Measurements from ENCODE around the gene AJM1. TPM values are rescaled to one million over a fixed set of nuclear protein-coding genes. Genes with fewer than 3 reads are reported as not detected.

The AJM1 gene
- total RNA-seq, 1 experiment from 2014 or later, result 1.9 TPM

GRCh38 chr9:136820971-136821825 is 21.1 kb upstream of the AJM1 start:
- Histone ChIP-seq H3K27me3 (ENCODE audit: low read length) (no peaks in the 10 kb centered on the region), H3K79me2 (ENCODE audit: low read length) (peaks cover 28% of the 10 kb centered on the region), H3K4me1 (ENCODE audit: low read length) (no peaks in the 10 kb centered on the region), H3K9me3 (ENCODE audit: low read length) (no peaks in the 10 kb centered on the region), H3K9ac (ENCODE audit: low read length) (no peak overlapping the region), H3K36me3 (ENCODE audit: insufficient read depth, low read length) (no peaks in the 10 kb centered on the region), H3K27ac (ENCODE audit: low read length) (no peak overlapping the region), H3K9me2 (replicated peaks; ENCODE audit: insufficient read depth, low read length) (no peaks in the 10 kb centered on the region), H3K4me3 (ENCODE audit: low read length) (no peak overlapping the region), H4K20me1 (ENCODE audit: insufficient read depth, low read depth, low read length) (peaks cover 10% of the 10 kb centered on the region; the same call in 1 of the 2 replicates), H2AFZ (ENCODE audit: low read length) (no peak overlapping the region), H3K4me2 (ENCODE audit: low read depth, low read length, poor library complexity, severe bottlenecking) (no peak overlapping the region)
- DNase-seq, result no peak

GRCh38 chr9:136821826-136822544 is 20.3 kb upstream of the AJM1 start:
- H3K9ac ChIP-seq (ENCODE audit: low read length), result no peak overlapping the region
- peaks cover 10% of the 10 kb centered on the region; the same call in 1 of the 2 replicates for H4K20me1 ChIP-seq (ENCODE audit: insufficient read depth, low read depth, low read length)
- no peaks in the 10 kb centered on the region for H3K9me2 ChIP-seq (replicated peaks; ENCODE audit: insufficient read depth, low read length)

GRCh38 chr9:136823136-136824046 is 18.9 kb upstream of the AJM1 start:
- H3K27me3 ChIP-seq (ENCODE audit: low read length), result no peaks in the 10 kb centered on the region
- peaks cover 10% of the 10 kb centered on the region; the same call in 1 of the 2 replicates for H4K20me1 ChIP-seq (ENCODE audit: insufficient read depth, low read depth, low read length)
- no peaks in the 10 kb centered on the region for H3K9me2 ChIP-seq (replicated peaks; ENCODE audit: insufficient read depth, low read length)
- no peak overlapping the region for H3K4me2 ChIP-seq (ENCODE audit: low read depth, low read length, poor library complexity, severe bottlenecking)
- no peaks in the 10 kb centered on the region for H3K4me1 ChIP-seq (ENCODE audit: low read length)
- H3K79me2 ChIP-seq (ENCODE audit: low read length), result peaks cover 16% of the 10 kb centered on the region
- DNase-seq, result no peak
- no peak overlapping the region for H3K9ac ChIP-seq (ENCODE audit: low read length)
- H3K36me3 ChIP-seq (ENCODE audit: insufficient read depth, low read length), result no peaks in the 10 kb centered on the region
- no peak overlapping the region for H3K4me3 ChIP-seq (ENCODE audit: low read length)
- no peak overlapping the region for H2AFZ ChIP-seq (ENCODE audit: low read length)
- H3K9me3 ChIP-seq (ENCODE audit: low read length), result no peaks in the 10 kb centered on the region
- H3K27ac ChIP-seq (ENCODE audit: low read length), result no peak overlapping the region

More at GRCh38 chr9:136821826-136822544, 20.3 kb upstream of the AJM1 start:
- peaks cover 22% of the 10 kb centered on the region for H3K79me2 ChIP-seq (ENCODE audit: low read length)
- no peaks in the 10 kb centered on the region for H3K36me3 ChIP-seq (ENCODE audit: insufficient read depth, low read length)
- no peak overlapping the region for H3K4me2 ChIP-seq (ENCODE audit: low read depth, low read length, poor library complexity, severe bottlenecking)
- no peak overlapping the region for H2AFZ ChIP-seq (ENCODE audit: low read length)
- H3K9me3 ChIP-seq (ENCODE audit: low read length), result no peaks in the 10 kb centered on the region
- no peaks in the 10 kb centered on the region for H3K4me1 ChIP-seq (ENCODE audit: low read length)
- no peak for DNase-seq
- H3K27me3 ChIP-seq (ENCODE audit: low read length), result no peaks in the 10 kb centered on the region
- H3K4me3 ChIP-seq (ENCODE audit: low read length), result no peak overlapping the region
- no peak overlapping the region for H3K27ac ChIP-seq (ENCODE audit: low read length)

- no peak overlapping the region for H3K4me3 ChIP-seq (ENCODE audit: low read length)
- no peak overlapping the region for H2AFZ ChIP-seq (ENCODE audit: low read length)
- no peak for DNase-seq
- H3K9me2 ChIP-seq (replicated peaks; ENCODE audit: insufficient read depth, low read length), result no peaks in the 10 kb centered on the region
- no peak overlapping the region for H3K27ac ChIP-seq (ENCODE audit: low read length)
- H3K79me2 ChIP-seq (ENCODE audit: low read length), result peaks cover 8% of the 10 kb centered on the region
- no peak overlapping the region for H3K9ac ChIP-seq (ENCODE audit: low read length)
- H3K27me3 ChIP-seq (ENCODE audit: low read length), result no peaks in the 10 kb centered on the region
- H4K20me1 ChIP-seq (ENCODE audit: insufficient read depth, low read depth, low read length), result peaks cover 9% of the 10 kb centered on the region; the same call in 1 of the 2 replicates
- no peak overlapping the region for H3K4me2 ChIP-seq (ENCODE audit: low read depth, low read length, poor library complexity, severe bottlenecking)
- H3K36me3 ChIP-seq (ENCODE audit: insufficient read depth, low read length), result no peaks in the 10 kb centered on the region
- no peaks in the 10 kb centered on the region for H3K4me1 ChIP-seq (ENCODE audit: low read length)
- no peaks in the 10 kb centered on the region for H3K9me3 ChIP-seq (ENCODE audit: low read length)
These were observed 17.6 kb upstream of the AJM1 start for GRCh38 chr9:136824496-136825225.

GRCh38 chr9:136825295-136826187 is 16.7 kb upstream of the AJM1 start:
- Histone ChIP-seq H3K9me3 (ENCODE audit: low read length) (no peaks in the 10 kb centered on the region), H3K9me2 (replicated peaks; ENCODE audit: insufficient read depth, low read length) (no peaks in the 10 kb centered on the region), H3K4me3 (ENCODE audit: low read length) (no peak overlapping the region), H3K4me2 (ENCODE audit: low read depth, low read length, poor library complexity, severe bottlenecking) (no peak overlapping the region), H3K4me1 (ENCODE audit: low read length) (no peaks in the 10 kb centered on the region), H3K36me3 (ENCODE audit: insufficient read depth, low read length) (no peaks in the 10 kb centered on the region), H3K9ac (ENCODE audit: low read length) (no peak overlapping the region), H3K79me2 (ENCODE audit: low read length) (peaks cover 6% of the 10 kb centered on the region), H4K20me1 (ENCODE audit: insufficient read depth, low read depth, low read length) (0 out of 2 replicates have a peak, but pooled peaks cover 6% of the 10 kb centered on the region), H3K27ac (ENCODE audit: low read length) (no peak overlapping the region), H3K27me3 (ENCODE audit: low read length) (no peaks in the 10 kb centered on the region), H2AFZ (ENCODE audit: low read length) (no peak overlapping the region)
- no peak for DNase-seq

- Histone ChIP-seq H3K9ac (ENCODE audit: low read length) (no peak overlapping the region), H3K4me2 (ENCODE audit: low read depth, low read length, poor library complexity, severe bottlenecking) (no peak overlapping the region), H3K27me3 (ENCODE audit: low read length) (no peaks in the 10 kb centered on the region), H2AFZ (ENCODE audit: low read length) (no peak overlapping the region), H3K9me2 (replicated peaks; ENCODE audit: insufficient read depth, low read length) (no peaks in the 10 kb centered on the region), H3K4me3 (ENCODE audit: low read length) (no peak overlapping the region), H3K27ac (ENCODE audit: low read length) (no peak overlapping the region), H3K36me3 (ENCODE audit: insufficient read depth, low read length) (no peaks in the 10 kb centered on the region), H3K79me2 (ENCODE audit: low read length) (peaks cover under 1% of the 10 kb centered on the region; the same call in 1 of the 2 replicates), H4K20me1 (ENCODE audit: insufficient read depth, low read depth, low read length) (no peaks in the 10 kb centered on the region), H3K4me1 (ENCODE audit: low read length) (no peaks in the 10 kb centered on the region), H3K9me3 (ENCODE audit: low read length) (no peaks in the 10 kb centered on the region)
- DNase-seq, result no peak
These were observed 16.1 kb upstream of the AJM1 start for GRCh38 chr9:136826188-136826541.

All from Karpas-422 (cell line).